ENCODE data around the gene TPSB2.

TPSB2 gene

GRCh38 chr16:1216296-1216619 lies 13.7 kb downstream of the TPSB2 start:
- TF ChIP-seq ZFX (IDR thresholded peaks at IDR 0.05; ENCODE audit: borderline replicate concordance): no peak
- TF ChIP-seq CTCF (IDR thresholded peaks at IDR 0.05): peak; percentile 48
- H3K27ac ChIP-seq: no peak overlapping the region

- TF ChIP-seq ZFX (IDR thresholded peaks at IDR 0.05; ENCODE audit: borderline replicate concordance) (no peak), CTCF (IDR thresholded peaks at IDR 0.05) (no peak)
- no peak overlapping the region for H3K27ac ChIP-seq
Measured at GRCh38 chr16:1215574-1216295, 14.2 kb downstream of the TPSB2 start.

GRCh38 chr16:1214719-1215118 lies 15.3 kb downstream of the TPSB2 start:
- no peak overlapping the region for H3K27ac ChIP-seq

GRCh38 chr16:1213796-1214372 lies 16.1 kb downstream of the TPSB2 start:
- TF ChIP-seq ZFX (IDR thresholded peaks at IDR 0.05; ENCODE audit: borderline replicate concordance): no peak
- TF ChIP-seq CTCF (IDR thresholded peaks at IDR 0.05): no peak
- H3K27ac ChIP-seq: no peak overlapping the region

More at GRCh38 chr16:1214719-1215118, 15.3 kb downstream of the TPSB2 start:
- TF ChIP-seq CTCF (IDR thresholded peaks at IDR 0.05) (no peak), ZFX (IDR thresholded peaks at IDR 0.05; ENCODE audit: borderline replicate concordance) (no peak)

GRCh38 chr16:1213231-1213630 lies 16.8 kb downstream of the TPSB2 start:
- TF ChIP-seq CTCF (IDR thresholded peaks at IDR 0.05) (no peak), ZFX (IDR thresholded peaks at IDR 0.05; ENCODE audit: borderline replicate concordance) (no peak)
- H3K27ac ChIP-seq: no peak overlapping the region

GRCh38 chr16:1212616-1213194 lies 17.3 kb downstream of the TPSB2 start:
- H3K27ac ChIP-seq: no peak overlapping the region
- TF ChIP-seq ZFX (IDR thresholded peaks at IDR 0.05; ENCODE audit: borderline replicate concordance): no peak
- TF ChIP-seq CTCF (IDR thresholded peaks at IDR 0.05): no peak
